Islet precursor cell (in vitro differentiated cells): ENCODE results near the gene ARAF.
"Not testable (repeated sequence)": the region's sequence is repeated elsewhere in the genome, so short reads cannot be mapped to it uniquely, and the experiment has no call there.

Experiments used
- DNase-seq: peaks from one replicate; pipeline ENCODE4 v3.0.0-alpha.2; 2018

ARAF gene

DNA sequence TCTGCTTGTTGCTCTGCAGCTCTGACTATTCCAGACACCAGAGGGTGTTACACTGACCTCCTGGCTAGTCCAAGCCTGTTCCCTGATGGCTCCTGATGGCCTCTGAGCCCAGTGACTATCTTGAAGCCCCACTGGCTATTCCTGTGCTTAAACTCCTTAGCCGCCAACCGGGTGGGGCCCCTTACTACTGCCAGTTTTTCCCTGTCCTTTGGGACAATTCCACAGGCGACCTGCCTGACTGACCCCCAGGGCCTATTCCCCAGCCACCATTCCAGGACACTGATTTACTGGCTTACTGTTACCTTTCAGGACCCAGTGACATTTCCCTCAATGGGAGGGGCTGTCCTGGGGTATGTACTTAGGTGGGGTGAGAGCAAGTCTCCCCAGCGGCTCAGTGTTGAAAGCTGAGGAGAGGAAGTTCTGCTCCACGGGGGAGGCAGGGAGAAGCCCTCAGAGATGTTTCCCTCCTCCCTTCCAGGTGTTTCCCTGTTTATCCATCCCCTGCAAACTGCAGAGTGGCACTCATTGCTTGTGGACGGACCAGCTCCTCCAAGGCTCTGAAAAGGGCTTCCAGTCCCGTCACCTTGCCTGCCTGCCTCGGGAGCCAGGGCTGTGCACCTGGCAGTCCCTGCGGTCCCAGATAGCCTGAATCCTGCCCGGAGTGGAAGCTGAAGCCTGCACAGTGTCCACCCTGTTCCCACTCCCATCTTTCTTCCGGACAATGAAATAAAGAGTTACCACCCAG lies 25.2 kb downstream of the ARAF start:
- DNase-seq = peak; percentile 51

DNA sequence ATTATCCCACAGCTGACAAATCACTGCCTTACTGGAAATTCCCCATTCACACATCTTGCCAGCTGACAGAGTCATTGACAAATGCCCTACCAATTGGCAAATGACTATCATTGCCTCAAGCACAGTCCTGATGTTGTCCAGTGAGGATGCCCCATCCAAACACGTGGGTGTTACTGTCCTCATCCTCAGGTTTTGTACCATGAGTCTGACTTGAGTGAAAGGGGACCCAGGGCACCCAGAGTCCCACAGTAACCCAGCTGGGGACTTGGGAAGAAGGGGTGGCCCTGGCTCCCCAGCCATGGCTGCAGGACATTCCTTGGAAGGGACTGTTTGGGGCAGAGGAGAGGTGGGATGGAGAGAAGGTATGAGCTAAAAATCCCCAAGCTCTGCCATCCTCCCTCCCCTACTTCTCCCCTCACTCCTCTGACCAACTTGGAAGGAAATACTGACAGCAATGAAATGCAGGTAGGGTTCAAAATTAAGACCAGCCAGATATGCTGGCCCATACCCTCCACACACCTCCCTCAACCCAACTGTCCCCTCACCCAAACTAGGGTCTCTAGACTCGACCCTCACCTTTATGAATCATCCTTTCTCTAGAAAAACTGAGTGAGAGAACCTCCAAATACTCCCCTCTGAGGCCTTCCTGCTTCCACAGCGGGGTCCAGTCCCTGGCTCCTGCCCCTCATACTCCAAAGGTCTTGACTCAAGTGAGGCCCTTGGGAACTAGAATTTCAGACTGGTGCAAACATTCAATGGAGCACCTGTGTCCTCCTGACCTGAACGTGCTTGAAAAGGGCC lies 26.3 kb downstream of the ARAF start:
- DNase-seq = peak; percentile 9

GRCh38 chrX:47587906-47588735 lies 27.1 kb downstream of the ARAF start:
- DNase-seq = peak; percentile 40

GRCh38 chrX:47590984-47591383 lies 30.0 kb downstream of the ARAF start:
- no peak for DNase-seq

GRCh38 chrX:47593522-47593921 lies 32.5 kb downstream of the ARAF start:
- DNase-seq = no peak

GRCh38 chrX:47595716-47596251 lies 34.8 kb downstream of the ARAF start:
- DNase-seq = no peak

DNA sequence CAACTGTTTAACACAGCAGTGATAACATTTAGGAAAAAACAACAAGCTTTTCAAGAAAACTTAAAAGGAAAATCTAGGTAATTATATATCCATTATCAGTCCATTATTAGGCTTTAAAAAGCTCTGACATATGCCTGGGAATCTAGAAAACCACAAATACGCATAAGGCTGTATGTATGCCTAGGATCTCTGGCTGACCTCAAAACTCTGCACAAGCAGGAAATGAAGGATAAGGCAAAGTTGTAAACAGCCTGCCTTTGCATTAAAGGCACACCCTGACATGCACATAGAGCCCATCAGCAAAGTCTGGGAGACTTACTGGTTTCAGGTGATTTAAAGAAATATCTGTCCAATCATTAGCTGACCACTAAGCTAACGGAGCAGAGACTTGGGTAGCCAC lies 35.3 kb downstream of the ARAF start:
- DNase-seq = no peak

- no peak for DNase-seq
Measured at GRCh38 chrX:47597222-47597621, 36.2 kb downstream of the ARAF start.

DNA sequence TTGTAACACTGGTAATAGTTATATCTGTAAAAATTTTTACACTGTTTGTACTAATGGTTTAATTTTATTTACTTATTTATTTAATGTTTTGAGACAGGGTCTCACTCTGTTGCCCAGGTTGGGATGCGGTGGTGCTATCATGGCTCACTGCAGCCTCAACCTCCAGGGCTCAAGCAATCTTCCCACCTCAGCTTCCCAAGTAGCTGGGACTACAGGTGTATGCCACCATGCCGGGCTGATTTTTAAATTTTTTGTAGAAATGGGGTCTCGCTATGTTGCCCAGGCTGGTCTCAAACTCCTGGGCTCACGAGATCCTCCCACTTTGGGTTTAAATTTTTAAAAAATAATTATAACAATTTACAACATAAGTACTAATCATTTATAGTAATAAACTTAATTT lies 42.1 kb downstream of the ARAF start:
- not testable (repeated sequence) for DNase-seq

GRCh38 chrX:47605024-47605423 lies 44.0 kb downstream of the ARAF start:
- DNase-seq = no peak

- DNase-seq = no peak
Measured at GRCh38 chrX:47607091-47607490, 46.1 kb downstream of the ARAF start.

DNA sequence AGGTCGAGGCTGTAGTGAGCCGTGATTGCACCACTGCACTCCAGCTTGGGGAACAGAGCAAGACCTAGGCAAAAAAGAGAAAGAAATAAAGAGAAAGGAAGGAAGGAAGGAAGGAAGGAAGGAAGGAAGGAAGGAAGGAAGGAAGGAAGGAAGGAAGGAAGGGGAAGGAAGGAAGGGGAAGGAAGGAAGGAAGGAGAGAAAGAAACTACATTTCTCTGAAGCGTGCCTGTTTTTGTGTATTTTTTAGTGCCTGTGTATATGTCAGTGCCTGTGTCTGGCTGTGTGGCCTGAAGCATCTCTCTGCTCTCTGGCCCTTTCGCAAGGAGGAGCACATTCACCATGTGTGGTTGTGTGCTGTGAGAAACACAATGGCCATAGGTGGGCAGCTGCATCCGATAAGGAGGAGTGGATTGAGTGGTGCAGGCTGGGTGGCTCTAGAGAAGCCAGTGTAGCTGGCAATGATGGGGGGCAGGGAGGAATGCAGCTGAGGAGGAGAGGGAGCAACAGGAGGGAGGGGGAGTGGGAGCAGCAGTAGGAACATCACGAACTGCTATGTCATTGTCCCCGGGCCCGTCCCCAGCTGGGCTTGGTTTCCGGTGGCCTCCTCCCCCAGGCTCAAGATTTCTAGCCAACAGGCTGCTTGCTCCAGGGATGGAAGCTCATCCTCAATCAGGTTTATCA lies 47.3 kb downstream of the ARAF start:
- DNase-seq = no peak

DNA sequence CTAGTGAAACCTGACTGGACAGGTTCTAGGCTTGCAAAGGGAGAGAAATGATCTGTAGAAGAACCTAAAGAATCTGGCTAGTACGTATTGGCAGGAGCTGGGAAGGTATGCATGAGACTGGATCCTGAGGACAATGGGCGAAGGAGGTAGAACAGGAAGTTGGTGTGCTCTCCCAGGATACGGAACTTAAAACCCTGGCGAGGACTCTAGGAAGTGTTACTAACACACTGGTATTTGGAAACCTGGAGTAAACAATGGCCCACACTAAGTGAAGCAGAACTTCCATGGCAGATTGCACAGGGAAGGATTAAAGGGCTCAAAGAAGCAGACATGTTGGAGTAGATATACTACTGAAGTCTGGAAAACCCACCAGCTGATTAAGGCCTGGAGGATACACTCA lies 49.5 kb downstream of the ARAF start:
- no peak for DNase-seq

DNA sequence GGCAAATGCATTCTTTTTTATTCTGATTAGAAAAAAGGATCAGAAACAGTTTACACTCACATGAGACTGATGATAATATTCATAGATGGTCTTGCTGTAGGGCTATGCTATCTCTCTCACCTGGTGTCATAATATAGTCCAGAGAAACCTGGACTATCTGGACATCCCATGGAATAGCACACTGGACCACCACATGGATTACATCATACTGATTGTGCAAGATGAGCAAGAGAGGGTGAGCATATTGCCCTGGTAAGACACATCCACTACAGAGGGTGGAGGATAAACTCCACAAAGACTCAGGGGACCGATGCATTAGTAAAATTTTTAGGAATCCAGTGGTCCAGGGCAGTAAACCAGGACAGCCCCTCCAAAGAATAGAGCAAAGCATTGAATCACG lies 50.5 kb downstream of the ARAF start:
- no peak for DNase-seq

- DNase-seq = peak; percentile 14
Measured at GRCh38 chrX:47611926-47612325, 50.9 kb downstream of the ARAF start.

- no peak for DNase-seq
Measured at GRCh38 chrX:47612418-47612817, 51.4 kb downstream of the ARAF start.

GRCh38 chrX:47613082-47613481 lies 52.1 kb downstream of the ARAF start:
- DNase-seq = no peak

DNA sequence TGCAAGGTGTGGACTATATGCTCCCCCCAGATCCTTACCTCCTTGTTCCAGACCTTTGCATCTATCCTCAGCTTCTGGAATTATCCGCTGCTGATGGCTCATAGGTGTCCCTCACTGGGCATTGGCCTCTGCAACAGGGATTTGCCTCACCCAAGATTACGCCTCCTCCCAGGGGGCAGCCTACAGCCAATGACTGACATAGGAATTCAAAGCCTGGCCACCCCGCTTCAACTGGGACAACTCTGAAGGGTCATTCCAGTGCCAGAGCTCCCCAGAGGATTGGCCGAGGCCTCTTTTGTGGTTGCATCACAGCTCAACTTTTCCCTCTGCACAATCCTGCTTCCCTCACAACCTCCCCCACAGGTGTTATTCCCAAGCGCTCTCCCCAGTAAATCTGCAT lies 53.6 kb downstream of the ARAF start:
- DNase-seq = peak; percentile 28

GRCh38 chrX:47618923-47619485 lies 58.0 kb downstream of the ARAF start:
- peak; percentile 50 for DNase-seq

GRCh38 chrX:47619486-47620302 lies 58.7 kb downstream of the ARAF start, which contains the start of gene SYN1:
Gene SYN1, minus strand, starts transcription at chrX:47619857. Its CDS starts 129 bp downstream, at chrX:47619728.
- DNase-seq = peak; percentile 83

DNA sequence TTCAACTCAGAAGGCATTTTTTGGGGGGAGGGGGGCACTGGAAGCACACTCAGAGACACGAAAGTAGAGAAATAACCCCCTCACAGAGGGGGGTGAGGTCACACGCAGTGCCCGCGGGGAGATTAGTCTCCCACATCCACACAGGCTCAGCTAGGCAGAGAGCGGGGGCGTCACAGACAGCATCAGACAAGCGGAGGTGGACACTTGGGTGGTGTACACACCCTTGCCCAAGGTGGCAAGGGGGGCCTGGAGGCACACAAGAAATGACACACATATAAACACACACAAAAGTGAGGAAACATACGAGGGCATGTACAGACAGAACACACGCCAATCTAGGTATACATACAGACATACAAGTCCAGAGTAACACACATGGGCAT lies 59.3 kb downstream of the ARAF start:
- DNase-seq = peak; percentile 28
